HG03066 (cell line): ENCODE data around the gene MPHOSPH8.

Source experiments
- ATAC-seq: cut with Tn5 transposase; IDR thresholded peaks from one replicate; pipeline ENCODE4 v1.9.1; 2021; ENCODE audit warnings: low read depth; ENCODE audit not compliant: unreplicated experiment

The MPHOSPH8 gene

GRCh38 chr13:19633479-19634255, at the start of gene MPHOSPH8:
TSS of gene MPHOSPH8 (plus strand) at chr13:19633659. CDS start at chr13:19633749, 90 bp downstream.
- ATAC-seq: peak; percentile 99

GRCh38 chr13:19586904-19587634, 46.4 kb upstream of the MPHOSPH8 start:
- ATAC-seq: peak; percentile 75

GRCh38 chr13:19587635-19588300, 45.7 kb upstream of the MPHOSPH8 start:
- ATAC-seq: peak; percentile 81

- no peak for ATAC-seq
These were observed 44.1 kb upstream of the MPHOSPH8 start for GRCh38 chr13:19589312-19589711.

- ATAC-seq: no peak
These were observed 43.0 kb upstream of the MPHOSPH8 start for GRCh38 chr13:19590423-19590822.

GRCh38 chr13:19591864-19592263, 41.6 kb upstream of the MPHOSPH8 start:
- no peak for ATAC-seq

- no peak for ATAC-seq
These were observed 40.7 kb upstream of the MPHOSPH8 start for GRCh38 chr13:19592657-19593180.

- ATAC-seq: no peak
These were observed 37.4 kb upstream of the MPHOSPH8 start for GRCh38 chr13:19596086-19596485.

- no peak for ATAC-seq
These were observed 36.5 kb upstream of the MPHOSPH8 start for GRCh38 chr13:19596960-19597361.

GRCh38 chr13:19597523-19597922, 35.9 kb upstream of the MPHOSPH8 start:
- no peak for ATAC-seq

GRCh38 chr13:19601749-19602725, 31.4 kb upstream of the MPHOSPH8 start:
- ATAC-seq: peak; percentile 77

GRCh38 chr13:19604306-19604705, 29.2 kb upstream of the MPHOSPH8 start:
- ATAC-seq: no peak

GRCh38 chr13:19605161-19605955, 28.1 kb upstream of the MPHOSPH8 start:
- ATAC-seq: no peak

GRCh38 chr13:19606152-19606551, 27.3 kb upstream of the MPHOSPH8 start:
- ATAC-seq: no peak

- ATAC-seq: no peak
These were observed 26.7 kb upstream of the MPHOSPH8 start for GRCh38 chr13:19606737-19607136.

- no peak for ATAC-seq
These were observed 25.9 kb upstream of the MPHOSPH8 start for GRCh38 chr13:19607523-19608078.

- ATAC-seq: no peak
These were observed 14.5 kb upstream of the MPHOSPH8 start for GRCh38 chr13:19618977-19619376.

- no peak for ATAC-seq
These were observed 11.3 kb upstream of the MPHOSPH8 start for GRCh38 chr13:19622193-19622592.

- no peak for ATAC-seq
These were observed 9.2 kb upstream of the MPHOSPH8 start for GRCh38 chr13:19624265-19624664.
